Measurements from ENCODE around the gene ARL3.

Gene ARL3

DNA sequence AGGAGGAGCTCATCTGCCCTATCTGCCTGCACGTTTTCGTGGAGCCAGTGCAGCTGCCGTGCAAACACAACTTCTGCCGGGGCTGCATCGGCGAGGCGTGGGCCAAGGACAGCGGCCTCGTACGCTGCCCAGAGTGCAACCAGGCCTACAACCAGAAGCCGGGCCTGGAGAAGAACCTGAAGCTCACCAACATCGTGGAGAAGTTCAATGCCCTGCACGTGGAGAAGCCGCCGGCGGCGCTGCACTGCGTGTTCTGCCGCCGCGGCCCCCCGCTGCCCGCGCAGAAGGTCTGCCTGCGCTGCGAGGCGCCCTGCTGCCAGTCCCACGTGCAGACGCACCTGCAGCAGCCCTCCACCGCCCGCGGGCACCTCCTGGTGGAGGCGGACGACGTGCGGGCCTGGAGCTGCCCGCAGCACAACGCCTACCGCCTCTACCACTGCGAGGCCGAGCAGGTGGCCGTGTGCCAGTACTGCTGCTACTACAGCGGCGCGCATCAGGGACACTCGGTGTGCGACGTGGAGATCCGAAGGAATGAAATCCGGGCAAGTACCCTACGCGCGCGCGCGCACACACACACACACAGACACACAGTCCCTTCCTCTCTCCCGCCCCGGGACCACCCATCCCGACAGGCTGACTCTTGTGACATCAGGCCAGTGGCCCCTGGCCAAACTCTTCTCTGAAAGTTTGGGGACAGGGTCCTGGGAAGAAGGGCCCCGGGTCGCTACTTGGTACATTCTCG lies 69.4 kb downstream of the ARL3 start:
- TF ChIP-seq GATA1 (IDR thresholded peaks at IDR 0.05; ENCODE audit: low read depth, low read length) (no peak), POLR2A (IDR thresholded peaks at IDR 0.05; ENCODE audit: low read length) (peak; percentile 58)

DNA sequence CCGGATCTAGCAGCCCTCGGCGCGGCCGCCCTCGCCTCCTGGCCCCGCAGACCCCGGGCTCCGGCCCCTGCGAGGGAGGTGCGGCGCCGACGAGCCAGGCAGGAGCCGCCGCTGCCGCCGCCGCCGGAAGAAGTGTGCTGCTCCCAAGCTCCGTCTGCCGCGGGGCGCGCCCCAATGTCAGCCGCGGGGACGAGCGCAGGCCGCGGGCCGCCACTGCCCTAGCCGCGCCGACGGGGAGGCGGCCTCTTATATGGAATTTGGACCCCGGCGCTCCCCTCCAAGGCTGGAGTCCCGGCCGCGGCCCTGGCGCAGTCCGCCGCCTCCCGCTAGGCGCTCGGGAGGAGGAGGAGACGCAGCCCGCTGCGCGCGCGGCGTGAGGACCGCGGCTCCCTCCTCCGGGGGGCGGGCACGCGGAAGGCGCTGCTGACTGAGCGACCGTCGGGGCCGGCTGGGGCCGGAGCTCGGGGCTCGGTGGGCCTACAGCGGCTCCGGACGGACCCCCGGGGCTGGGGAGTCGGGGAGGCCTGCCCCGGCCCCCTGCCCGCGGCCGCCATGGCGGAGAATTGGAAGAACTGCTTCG lies 70.0 kb downstream of the ARL3 start, which contains the start of gene TRIM8:
Gene TRIM8, plus strand, starts transcription at position 414 of the 580 bp plus-strand sequence. Its CDS starts 139 bp downstream, at position 553.
- TF ChIP-seq GATA1 (IDR thresholded peaks at IDR 0.05; ENCODE audit: low read depth, low read length) (no peak), POLR2A (IDR thresholded peaks at IDR 0.05; ENCODE audit: low read length) (peak; percentile 12)
- DNase-seq = peak; percentile 74 to 81

More for the DNA sequence above, 69.4 kb downstream of the ARL3 start:
- DNase-seq = peak; percentile 93 to 94

DNA sequence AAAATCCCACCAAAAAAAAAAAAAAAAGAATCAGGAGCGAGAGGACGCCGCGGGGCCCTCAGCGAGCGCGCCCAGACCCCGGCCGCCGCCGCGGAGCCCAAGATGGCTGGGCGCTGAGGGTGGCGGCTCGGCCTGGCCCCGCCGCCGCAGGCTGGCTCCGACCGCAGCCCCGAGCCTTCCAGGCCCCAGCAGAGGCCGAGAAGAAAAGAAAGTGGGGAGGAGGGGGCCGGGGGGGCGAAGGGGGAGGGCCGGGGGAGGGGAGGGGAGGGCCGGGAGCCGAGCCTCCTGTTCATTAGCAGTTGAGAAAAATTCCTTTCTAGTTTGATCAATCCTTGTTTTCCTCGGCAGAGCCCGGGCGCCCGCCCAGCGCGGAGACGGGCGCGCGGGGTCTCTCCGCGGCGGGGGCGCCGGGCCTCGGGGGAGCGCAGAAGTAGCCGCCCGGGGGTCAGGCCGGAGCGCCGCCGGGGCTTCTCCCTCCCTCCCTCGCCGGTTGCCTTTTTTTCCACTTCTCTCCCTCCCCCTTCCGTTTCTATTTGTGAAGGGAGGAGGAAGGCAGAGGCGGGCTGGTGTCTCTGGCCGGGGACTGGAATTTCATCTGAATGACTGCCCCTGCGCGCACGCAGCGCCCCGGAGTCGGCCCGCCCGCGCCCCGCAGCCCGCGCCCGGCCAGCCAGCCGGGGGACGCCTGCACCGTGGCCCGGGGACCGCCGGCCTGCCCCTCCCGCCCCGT lies 70.7 kb downstream of the ARL3 start:
- DNase-seq = peak; percentile 74 to 81
- TF ChIP-seq POLR2A (IDR thresholded peaks at IDR 0.05; ENCODE audit: low read length) (no peak), GATA1 (IDR thresholded peaks at IDR 0.05; ENCODE audit: low read depth, low read length) (no peak)

DNA sequence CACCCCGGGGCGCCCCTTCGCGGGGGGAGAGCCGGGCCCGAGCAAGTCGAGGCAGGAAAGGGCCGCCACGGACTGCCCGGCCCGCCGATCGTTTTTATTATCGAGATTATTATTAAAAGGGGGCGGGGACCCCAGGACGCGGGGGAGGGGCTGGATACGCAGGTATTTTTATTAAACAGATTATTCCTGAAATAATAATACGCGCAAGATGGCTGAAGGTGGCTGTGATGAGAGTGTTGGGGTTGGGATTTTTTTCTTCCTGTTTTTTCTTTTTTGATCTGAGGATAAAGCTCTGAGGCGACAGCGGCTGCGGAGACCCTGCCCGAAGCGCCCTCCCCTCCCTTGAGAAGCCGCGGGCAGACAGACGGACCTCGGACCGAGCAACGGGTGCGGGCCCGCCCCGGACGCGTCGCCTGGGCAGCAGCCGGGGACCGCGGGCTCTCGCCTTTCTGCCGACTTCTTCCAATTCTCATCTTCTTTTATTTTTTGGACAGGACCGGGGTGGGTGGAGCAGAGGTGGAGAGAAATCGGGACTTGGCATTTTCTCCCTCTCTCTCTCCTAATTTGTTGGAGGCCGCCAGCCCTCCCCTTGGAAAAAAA lies 71.4 kb downstream of the ARL3 start:
- peak; percentile 67 to 78 for DNase-seq
- TF ChIP-seq POLR2A (IDR thresholded peaks at IDR 0.05; ENCODE audit: low read length) (no peak), GATA1 (IDR thresholded peaks at IDR 0.05; ENCODE audit: low read depth, low read length) (no peak)

DNA sequence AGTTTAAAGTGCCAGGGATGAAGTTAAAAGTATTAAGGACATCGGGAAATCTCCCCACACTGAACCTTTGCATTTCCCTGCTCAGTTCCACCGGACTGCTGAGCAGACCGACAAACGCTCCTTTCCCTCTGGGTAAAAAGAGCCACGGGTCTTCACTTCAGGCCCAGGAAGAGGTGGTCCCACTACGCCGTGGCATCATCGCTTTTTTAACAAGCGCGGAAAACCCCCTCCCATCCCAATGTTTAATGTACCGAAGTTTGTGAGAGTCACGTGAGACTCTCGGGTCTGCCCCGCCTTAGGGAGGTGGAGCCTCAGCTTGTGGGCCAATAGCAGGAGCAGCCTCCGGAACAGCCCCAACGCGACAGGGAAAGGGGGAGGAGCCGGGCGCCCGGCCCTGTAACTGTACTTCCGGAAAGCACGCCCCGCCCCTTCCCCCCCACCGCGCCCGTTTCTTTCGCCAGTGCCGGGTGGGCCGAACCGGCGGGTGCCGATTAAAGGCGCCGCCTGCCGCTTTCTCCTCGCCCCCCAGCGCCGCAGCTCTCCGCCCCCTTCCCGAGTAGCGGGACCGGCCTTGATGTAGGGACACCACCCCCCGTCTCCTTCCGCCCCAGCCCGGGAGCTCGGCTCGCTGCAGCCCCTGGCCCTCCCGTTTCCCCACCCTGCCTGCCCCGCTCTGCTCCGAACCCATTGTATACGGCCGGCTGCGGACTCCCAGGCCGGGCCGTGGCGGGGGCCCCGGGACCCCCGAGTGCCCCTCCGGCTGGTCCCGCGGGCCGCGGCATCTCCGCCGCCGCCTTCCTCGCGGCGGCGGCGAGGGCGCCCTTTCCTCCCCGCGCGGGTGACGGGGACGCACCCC lies 72.1 kb downstream of the ARL3 start:
- TF ChIP-seq POLR2A (IDR thresholded peaks at IDR 0.05; ENCODE audit: low read length) = peak; percentile 80
- no peak for TF ChIP-seq GATA1 (IDR thresholded peaks at IDR 0.05; ENCODE audit: low read depth, low read length)
- peak; percentile 98 to 99 for DNase-seq

DNA sequence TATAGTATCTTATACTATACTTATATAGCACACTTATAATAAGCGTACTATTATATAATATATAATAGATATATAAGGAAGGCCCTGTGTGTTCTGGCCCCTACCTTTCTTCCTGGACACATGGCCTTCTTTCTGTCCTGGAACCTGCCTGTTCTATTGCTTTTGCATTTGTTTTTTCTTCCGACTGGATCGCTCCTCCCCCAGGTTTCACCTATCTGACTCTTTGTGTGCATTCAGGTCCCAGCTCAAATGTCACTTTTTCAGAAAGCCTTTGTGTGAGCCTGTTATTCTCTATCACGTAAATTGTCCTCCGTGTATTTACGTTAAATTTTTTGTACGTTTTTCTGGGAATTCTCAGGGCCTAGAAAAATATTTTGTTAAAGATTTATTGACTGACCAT lies 72.8 kb downstream of the ARL3 start:
- DNase-seq = peak in 1 of 2 experiments; percentile 37
- TF ChIP-seq POLR2A (IDR thresholded peaks at IDR 0.05; ENCODE audit: low read length) (no peak), GATA1 (IDR thresholded peaks at IDR 0.05; ENCODE audit: low read depth, low read length) (no peak)

DNA sequence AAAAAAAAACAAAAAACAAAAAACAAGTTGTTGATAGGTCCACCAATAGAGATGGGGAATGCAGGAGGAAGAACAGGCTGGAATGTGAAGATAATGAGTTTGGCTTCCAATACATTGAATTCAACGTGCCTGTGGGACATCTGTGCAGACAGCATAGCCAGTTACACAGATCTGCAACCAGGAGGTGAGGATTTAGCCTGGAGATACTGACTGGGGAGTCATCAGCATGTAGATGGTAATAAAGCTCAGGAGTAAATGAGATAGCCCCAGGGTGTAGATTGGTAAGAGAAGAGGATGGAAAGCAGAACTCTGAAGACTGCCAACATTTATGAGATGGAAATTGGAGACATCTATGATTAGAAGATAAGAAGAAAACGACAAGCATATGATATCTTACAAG lies 74.7 kb downstream of the ARL3 start:
- TF ChIP-seq POLR2A (IDR thresholded peaks at IDR 0.05; ENCODE audit: low read length) = no peak
- TF ChIP-seq GATA1 (IDR thresholded peaks at IDR 0.05; ENCODE audit: low read depth, low read length) = no peak
- DNase-seq = peak; percentile 28 to 52

DNA sequence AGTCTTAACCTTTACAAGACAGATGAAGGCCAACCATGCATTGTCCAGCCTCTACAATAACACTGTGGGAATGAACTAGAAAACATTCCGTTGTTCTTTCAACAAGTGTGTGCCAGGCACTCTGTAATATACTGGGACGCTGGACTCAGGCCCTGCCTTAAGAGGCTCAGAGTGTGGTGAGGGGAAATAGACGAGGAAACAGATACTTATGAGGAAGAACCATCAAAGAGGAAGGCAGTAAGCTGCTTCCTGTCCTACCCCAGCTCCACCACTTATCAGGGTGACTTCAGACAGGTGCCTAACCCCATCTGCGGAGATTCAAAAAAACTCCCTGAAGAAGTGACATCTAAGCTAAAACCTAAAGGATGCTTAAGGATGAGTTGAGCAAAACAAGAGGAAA lies 78.8 kb downstream of the ARL3 start:
- DNase-seq = no peak
- TF ChIP-seq POLR2A (IDR thresholded peaks at IDR 0.05; ENCODE audit: low read length) (no peak), GATA1 (IDR thresholded peaks at IDR 0.05; ENCODE audit: low read depth, low read length) (no peak)

DNA sequence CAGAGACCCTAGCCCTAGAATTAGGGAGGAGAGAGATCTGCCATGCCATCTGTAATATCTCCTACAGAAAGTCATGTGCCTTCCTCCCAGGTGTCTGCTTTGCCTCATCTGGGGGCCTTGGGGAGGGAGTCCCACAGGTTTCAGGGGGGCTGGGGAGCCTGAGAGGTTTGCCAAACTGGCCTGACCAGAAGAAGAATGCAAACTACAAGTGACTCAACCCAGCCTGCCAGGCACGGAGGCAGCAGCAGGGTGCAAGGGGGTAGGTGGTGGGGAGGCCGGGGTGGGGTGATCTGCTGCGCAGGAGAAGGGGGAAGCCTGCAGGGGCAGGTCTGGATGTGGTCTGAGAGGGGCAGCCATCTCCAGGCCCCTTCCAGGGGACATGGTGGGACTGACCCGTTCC lies 79.5 kb downstream of the ARL3 start:
- DNase-seq = no peak
- no peak for TF ChIP-seq POLR2A (IDR thresholded peaks at IDR 0.05; ENCODE audit: low read length)
- no peak for TF ChIP-seq GATA1 (IDR thresholded peaks at IDR 0.05; ENCODE audit: low read depth, low read length)

DNA sequence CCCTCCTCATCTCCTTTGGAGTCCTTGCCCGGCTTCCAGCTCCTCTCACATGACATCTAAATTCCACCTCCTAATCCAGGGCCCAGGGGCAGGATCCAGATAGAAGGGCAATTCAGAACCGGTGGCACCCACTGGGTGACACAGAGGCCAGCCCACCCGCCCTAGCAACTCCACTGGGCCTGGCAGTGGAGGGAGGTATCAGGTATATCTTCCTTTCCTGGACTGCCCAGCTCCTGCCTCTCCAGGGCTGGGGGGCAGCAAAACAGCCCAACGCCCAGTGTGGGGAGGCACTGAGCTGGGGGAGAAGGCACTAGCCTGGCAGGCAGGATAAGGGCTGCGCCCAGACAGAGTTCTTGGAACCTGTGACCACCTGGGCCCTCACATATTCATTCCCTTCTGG lies 80.3 kb downstream of the ARL3 start:
- no peak for TF ChIP-seq GATA1 (IDR thresholded peaks at IDR 0.05; ENCODE audit: low read depth, low read length)
- no peak for TF ChIP-seq POLR2A (IDR thresholded peaks at IDR 0.05; ENCODE audit: low read length)
- DNase-seq = no peak

DNA sequence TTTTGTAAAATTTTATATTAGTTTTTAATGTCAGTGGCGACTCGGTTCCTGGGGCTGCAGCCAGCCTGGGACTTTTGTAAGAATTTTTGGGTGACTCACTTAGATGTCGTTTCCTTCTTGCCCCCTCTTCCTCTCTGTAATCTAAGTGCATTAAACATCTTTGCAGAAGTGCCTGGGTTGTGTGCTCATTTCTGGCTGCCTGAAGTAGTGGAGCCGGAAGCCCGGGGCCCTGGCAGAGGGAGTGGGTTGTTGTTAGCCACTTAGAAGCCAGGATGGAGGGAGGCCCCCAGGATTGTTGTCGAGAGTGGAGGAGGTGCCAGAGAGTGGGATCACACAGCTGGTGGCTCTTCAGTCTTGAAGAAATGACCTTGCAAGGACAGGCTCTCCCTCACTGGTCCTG lies 80.9 kb downstream of the ARL3 start:
- no peak for DNase-seq
- no peak for TF ChIP-seq POLR2A (IDR thresholded peaks at IDR 0.05; ENCODE audit: low read length)
- TF ChIP-seq GATA1 (IDR thresholded peaks at IDR 0.05; ENCODE audit: low read depth, low read length) = no peak

DNA sequence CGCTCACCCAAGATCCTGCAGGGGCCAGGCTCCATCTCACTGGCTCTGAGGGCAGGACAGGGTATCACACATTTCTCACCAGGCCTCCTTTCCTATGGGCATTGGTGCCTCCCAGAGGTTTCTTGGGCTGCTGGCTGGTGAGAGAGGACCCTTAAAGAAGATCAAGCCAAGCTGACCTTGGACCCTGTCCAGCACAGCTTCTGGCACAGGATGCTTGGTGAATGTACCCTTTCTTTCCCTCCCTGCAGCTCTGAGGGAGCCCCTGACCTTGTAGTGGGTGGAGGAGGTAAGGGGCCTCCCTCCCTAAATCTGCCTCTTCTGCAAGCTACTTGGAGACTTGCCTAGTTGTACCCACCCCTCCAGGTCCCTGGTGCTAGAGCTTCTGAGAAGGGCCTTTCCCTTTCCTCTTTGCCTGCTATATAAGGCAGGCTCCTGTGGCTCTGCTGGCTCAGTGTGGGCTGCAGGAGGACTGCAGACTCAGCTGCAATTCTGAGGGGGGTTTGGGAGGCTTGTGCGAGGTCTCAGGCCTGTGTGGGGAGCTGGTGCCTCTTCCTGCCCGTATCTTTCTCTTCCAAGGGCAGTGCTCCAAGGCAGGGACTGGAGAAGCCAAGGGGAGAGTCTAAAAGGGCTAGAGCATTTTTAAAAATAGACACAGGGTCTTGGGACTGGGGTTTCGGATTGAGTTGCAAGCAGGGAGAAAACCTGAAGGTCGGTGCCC lies 81.6 kb downstream of the ARL3 start:
- TF ChIP-seq GATA1 (IDR thresholded peaks at IDR 0.05; ENCODE audit: low read depth, low read length) (no peak), POLR2A (IDR thresholded peaks at IDR 0.05; ENCODE audit: low read length) (no peak)
- peak; percentile 15 to 21 for DNase-seq

Data from erythroblast (primary cell).